ENCODE measurements around the gene CPXM1. TPM values are rescaled to one million over a fixed set of nuclear protein-coding genes. Genes with fewer than 3 reads are reported as not detected.
A peak's percentile ranks its signal among the peaks of the same experiment; 100 is the strongest.

Gene CPXM1
- total RNA-seq, 1 experiment from 2014 or later = not detected

GRCh38 chr20:2840138-2840966 is 39.9 kb upstream of the CPXM1 start, which contains the start of the genes PCED1A and VPS16:
Gene PCED1A, minus strand, starts transcription at chr20:2840655. Its CDS starts 743 bp downstream, at chr20:2839912.
Gene VPS16, plus strand, starts transcription at chr20:2840745. Its CDS starts 30 bp downstream, at chr20:2840775.
- Histone ChIP-seq H4K20me1 (ENCODE audit: low read length) (no peaks in the 10 kb centered on the region), H3K27me3 (ENCODE audit: low read length) (no peaks in the 10 kb centered on the region), H3K9ac (ENCODE audit: low read length) (peak within 1 kb of the TSS; percentile 90), H3K4me2 (ENCODE audit: low read length) (peak within 1 kb of the TSS; percentile 99), H3K36me3 (ENCODE audit: low read depth, low read length) (no peaks in the 10 kb centered on the region), H3K9me3 (ENCODE audit: low read length) (no peaks in the 10 kb centered on the region), H3K9me2 (replicated peaks; ENCODE audit: low read length) (no peaks in the 10 kb centered on the region), H3K79me2 (ENCODE audit: low read length) (peaks cover 26% of the 10 kb centered on the region), H3F3A (ENCODE audit: low read length, unreplicated experiment) (no peaks in the 10 kb centered on the region), H3K4me1 (ENCODE audit: insufficient read depth, low read length) (peaks cover 16% of the 10 kb centered on the region), H2AFZ (ENCODE audit: low read length) (peak within 1 kb of the TSS; percentile 100), H3K27ac (ENCODE audit: low read length) (0 out of 2 replicates have a peak within 1 kb of the TSS, but pooled peaks have one; percentile 35), H3K4me3 (ENCODE audit: low read length) (peak within 1 kb of the TSS; percentile 80)
- no TSS peak for BruUV-seq (replicated peaks)
- ChIA-PET POLR2A (ENCODE audit: unreplicated experiment) (interaction anchor here (0.6 kb wide), 1 partner anchor 64 kb away, joined by 5 read pairs; no protein-coding TSS in a partner anchor), CTCF (no interaction called here)
- TF ChIP-seq, protein P1, sequence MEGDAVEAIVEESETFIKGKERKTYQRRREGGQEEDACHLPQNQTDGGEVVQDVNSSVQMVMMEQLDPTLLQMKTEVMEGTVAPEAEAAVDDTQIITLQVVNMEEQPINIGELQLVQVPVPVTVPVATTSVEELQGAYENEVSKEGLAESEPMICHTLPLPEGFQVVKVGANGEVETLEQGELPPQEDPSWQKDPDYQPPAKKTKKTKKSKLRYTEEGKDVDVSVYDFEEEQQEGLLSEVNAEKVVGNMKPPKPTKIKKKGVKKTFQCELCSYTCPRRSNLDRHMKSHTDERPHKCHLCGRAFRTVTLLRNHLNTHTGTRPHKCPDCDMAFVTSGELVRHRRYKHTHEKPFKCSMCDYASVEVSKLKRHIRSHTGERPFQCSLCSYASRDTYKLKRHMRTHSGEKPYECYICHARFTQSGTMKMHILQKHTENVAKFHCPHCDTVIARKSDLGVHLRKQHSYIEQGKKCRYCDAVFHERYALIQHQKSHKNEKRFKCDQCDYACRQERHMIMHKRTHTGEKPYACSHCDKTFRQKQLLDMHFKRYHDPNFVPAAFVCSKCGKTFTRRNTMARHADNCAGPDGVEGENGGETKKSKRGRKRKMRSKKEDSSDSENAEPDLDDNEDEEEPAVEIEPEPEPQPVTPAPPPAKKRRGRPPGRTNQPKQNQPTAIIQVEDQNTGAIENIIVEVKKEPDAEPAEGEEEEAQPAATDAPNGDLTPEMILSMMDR (conservative IDR thresholded peaks at IDR 0.05; ENCODE audit: low read depth, low read length) = no peak
- TF ChIP-seq EZH2phosphoT487 (IDR thresholded peaks at IDR 0.05; ENCODE audit: borderline replicate concordance, low read length) (no peak), EZH2 (IDR thresholded peaks at IDR 0.05; ENCODE audit: low read length, unreplicated experiment) (no peak)
- ATAC-seq (peak; percentile 99), DNase-seq (peak; percentile 86)
- intact Hi-C loops (cut with micrococcal nuclease) = no loop called here

- ATAC-seq = no peak
- ChIA-PET CTCF (no interaction called here), POLR2A (ENCODE audit: unreplicated experiment) (interaction anchor here (0.6 kb wide), 1 partner anchor 64 kb away, joined by 5 read pairs; no protein-coding TSS in a partner anchor)
- Histone ChIP-seq H3K9me3 (ENCODE audit: low read length) (no peaks in the 10 kb centered on the region), H3K27me3 (ENCODE audit: low read length) (no peaks in the 10 kb centered on the region), H3K4me2 (ENCODE audit: low read length) (peak overlapping the region; percentile 99), H3K4me1 (ENCODE audit: insufficient read depth, low read length) (peaks cover 16% of the 10 kb centered on the region), H3F3A (ENCODE audit: low read length, unreplicated experiment) (no peaks in the 10 kb centered on the region), H3K9ac (ENCODE audit: low read length) (peak overlapping the region; percentile 90), H3K27ac (ENCODE audit: low read length) (no peak overlapping the region), H2AFZ (ENCODE audit: low read length) (peak overlapping the region; percentile 100), H3K4me3 (ENCODE audit: low read length) (peak overlapping the region; percentile 80), H3K36me3 (ENCODE audit: low read depth, low read length) (no peaks in the 10 kb centered on the region), H3K79me2 (ENCODE audit: low read length) (peaks cover 26% of the 10 kb centered on the region), H4K20me1 (ENCODE audit: low read length) (no peaks in the 10 kb centered on the region), H3K9me2 (replicated peaks; ENCODE audit: low read length) (no peaks in the 10 kb centered on the region)
- DNase-seq = no peak
- intact Hi-C loops (cut with micrococcal nuclease) = no loop called here
- TF ChIP-seq EZH2phosphoT487 (IDR thresholded peaks at IDR 0.05; ENCODE audit: borderline replicate concordance, low read length) (no peak), EZH2 (IDR thresholded peaks at IDR 0.05; ENCODE audit: low read length, unreplicated experiment) (no peak)
- TF ChIP-seq, protein P1 (conservative IDR thresholded peaks at IDR 0.05; ENCODE audit: low read depth, low read length) = no peak
- no TSS peak for BruUV-seq (replicated peaks)
Observed at GRCh38 chr20:2839732-2840137, 39.3 kb upstream of the CPXM1 start.
